Measurements from ENCODE around the gene MPI.

MPI gene

DNA sequence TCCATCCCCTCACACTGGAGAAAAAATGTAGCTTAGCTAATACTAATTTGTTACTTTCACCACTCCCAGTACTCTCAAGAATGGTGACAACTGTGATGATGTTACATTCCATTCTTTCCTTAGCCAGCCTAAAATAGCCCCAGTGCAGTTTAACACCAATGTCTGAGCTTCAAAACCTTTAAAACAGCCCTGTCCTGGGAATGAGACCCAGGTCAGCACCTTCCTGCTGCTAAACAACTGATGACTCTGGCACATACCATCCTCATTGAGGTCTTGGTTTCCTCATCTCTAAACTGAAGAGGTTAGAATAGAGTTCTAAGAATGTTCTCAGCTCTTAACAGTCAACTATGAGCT lies 20.5 kb upstream of the MPI start:
- Histone ChIP-seq H3K36me3 (ENCODE audit: insufficient read depth) (no peaks in the 10 kb centered on the region; the same call in 1 of the 2 replicates), H3K79me2 (ENCODE audit: insufficient read depth, low read depth) (peaks cover 57% of the 10 kb centered on the region; the same call in 1 of the 2 replicates), H3K27me3 (ENCODE audit: insufficient read depth, low read depth) (no peaks in the 10 kb centered on the region), H3K4me2 (no peak overlapping the region), H2AFZ (ENCODE audit: low read depth) (no peak overlapping the region), H3K4me3 (IDR thresholded peaks at IDR 0.05; ENCODE audit: insufficient read depth, low read depth, low read length) (no peak overlapping the region), H3K27ac (no peak overlapping the region), H4K20me1 (ENCODE audit: insufficient read depth) (no peaks in the 10 kb centered on the region), H3K4me1 (ENCODE audit: low read depth, poor library complexity, severe bottlenecking) (peaks cover 23% of the 10 kb centered on the region), H3K9ac (no peak overlapping the region)
- TF ChIP-seq, protein P1, sequence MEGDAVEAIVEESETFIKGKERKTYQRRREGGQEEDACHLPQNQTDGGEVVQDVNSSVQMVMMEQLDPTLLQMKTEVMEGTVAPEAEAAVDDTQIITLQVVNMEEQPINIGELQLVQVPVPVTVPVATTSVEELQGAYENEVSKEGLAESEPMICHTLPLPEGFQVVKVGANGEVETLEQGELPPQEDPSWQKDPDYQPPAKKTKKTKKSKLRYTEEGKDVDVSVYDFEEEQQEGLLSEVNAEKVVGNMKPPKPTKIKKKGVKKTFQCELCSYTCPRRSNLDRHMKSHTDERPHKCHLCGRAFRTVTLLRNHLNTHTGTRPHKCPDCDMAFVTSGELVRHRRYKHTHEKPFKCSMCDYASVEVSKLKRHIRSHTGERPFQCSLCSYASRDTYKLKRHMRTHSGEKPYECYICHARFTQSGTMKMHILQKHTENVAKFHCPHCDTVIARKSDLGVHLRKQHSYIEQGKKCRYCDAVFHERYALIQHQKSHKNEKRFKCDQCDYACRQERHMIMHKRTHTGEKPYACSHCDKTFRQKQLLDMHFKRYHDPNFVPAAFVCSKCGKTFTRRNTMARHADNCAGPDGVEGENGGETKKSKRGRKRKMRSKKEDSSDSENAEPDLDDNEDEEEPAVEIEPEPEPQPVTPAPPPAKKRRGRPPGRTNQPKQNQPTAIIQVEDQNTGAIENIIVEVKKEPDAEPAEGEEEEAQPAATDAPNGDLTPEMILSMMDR (conservative IDR thresholded peaks at IDR 0.05; ENCODE audit: low read depth, low read length): no peak

DNA sequence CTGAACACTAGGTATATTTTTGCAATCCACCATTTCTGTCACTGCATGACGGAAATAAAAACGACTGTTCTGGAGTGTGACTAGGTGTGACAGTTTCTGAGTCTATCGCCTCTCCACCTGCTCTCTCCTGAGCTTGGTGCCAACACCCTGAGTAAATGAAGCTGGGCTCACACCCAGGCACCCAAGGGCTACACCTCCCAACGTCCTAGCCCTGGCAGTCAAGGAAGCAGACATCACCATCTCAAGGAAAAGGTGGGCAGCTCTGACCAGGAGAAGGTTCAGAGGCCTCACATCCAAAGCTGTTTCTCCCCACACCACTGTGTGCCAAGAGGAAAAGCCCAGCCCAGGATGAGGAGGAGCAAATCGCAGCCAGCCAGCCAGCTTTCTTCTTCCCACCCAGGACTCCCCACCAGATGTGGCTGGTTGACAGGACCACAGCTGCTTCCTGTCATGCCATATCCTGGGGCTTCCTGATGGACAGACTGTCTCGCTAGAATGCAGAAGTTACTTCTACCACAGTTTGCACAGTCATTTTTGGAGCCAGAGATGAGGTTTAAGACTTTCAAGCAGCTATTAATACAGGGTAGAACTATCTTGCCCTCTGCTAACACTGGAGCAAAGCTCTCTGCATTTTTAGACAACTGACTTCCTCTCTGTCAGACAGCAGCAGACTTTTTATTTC lies 20.0 kb upstream of the MPI start:
- H2AFZ ChIP-seq (ENCODE audit: low read depth): no peak overlapping the region
- no peak overlapping the region; the same call in 1 of the 2 replicates for H3K4me2 ChIP-seq
- no peak overlapping the region for H3K27ac ChIP-seq
- H3K27me3 ChIP-seq (ENCODE audit: insufficient read depth, low read depth): no peaks in the 10 kb centered on the region
- H3K4me1 ChIP-seq (ENCODE audit: low read depth, poor library complexity, severe bottlenecking): peaks cover 23% of the 10 kb centered on the region
- TF ChIP-seq, protein P1 (conservative IDR thresholded peaks at IDR 0.05; ENCODE audit: low read depth, low read length): no peak
- no peaks in the 10 kb centered on the region for H4K20me1 ChIP-seq (ENCODE audit: insufficient read depth)
- no peaks in the 10 kb centered on the region; the same call in 1 of the 2 replicates for H3K36me3 ChIP-seq (ENCODE audit: insufficient read depth)
- H3K79me2 ChIP-seq (ENCODE audit: insufficient read depth, low read depth): peaks cover 57% of the 10 kb centered on the region; the same call in 1 of the 2 replicates
- no peak overlapping the region for H3K4me3 ChIP-seq (IDR thresholded peaks at IDR 0.05; ENCODE audit: insufficient read depth, low read depth, low read length)
- no peak overlapping the region for H3K9ac ChIP-seq

DNA sequence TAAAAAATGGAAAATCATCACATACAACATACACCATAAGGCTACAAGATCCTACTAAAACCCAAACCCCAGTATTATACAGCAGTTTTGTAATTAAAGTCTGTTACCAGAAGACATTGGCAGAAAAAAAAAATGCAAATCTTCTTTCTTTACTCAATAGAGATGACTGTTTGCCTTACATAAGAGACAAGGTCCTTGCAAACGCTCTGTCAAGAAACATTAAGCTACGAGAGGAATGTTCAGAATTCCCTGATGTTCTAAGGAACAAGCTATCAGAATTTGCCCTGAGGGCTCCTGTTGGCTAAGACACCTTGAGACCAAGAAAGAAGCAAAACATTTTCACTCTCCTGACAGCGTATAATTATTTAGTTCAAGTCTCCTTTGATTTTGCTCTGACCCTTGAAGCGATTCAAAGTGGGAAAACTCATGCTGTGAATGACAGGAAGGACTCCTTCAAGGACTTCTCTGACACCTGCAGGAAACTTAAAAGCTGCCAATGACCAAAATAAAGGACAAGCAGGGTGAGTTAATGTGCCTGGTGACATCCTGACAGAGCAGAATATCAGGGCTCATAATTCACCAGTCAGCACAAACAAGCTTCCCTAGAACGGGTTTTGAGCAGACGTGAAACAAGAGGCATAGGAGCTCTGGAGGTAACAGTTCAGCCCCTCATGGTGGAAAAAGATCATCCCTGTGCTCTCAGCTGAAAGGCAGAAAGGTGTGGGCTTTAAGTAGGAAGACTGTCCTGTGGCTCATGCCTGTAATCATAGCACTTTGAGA lies 19.2 kb upstream of the MPI start:
- Histone ChIP-seq H3K79me2 (ENCODE audit: insufficient read depth, low read depth) (peaks cover 57% of the 10 kb centered on the region; the same call in 1 of the 2 replicates), H3K4me2 (no peak overlapping the region; the same call in 1 of the 2 replicates), H3K9ac (no peak overlapping the region), H4K20me1 (ENCODE audit: insufficient read depth) (no peaks in the 10 kb centered on the region), H2AFZ (ENCODE audit: low read depth) (no peak overlapping the region), H3K27ac (no peak overlapping the region), H3K27me3 (ENCODE audit: insufficient read depth, low read depth) (no peaks in the 10 kb centered on the region), H3K4me1 (ENCODE audit: low read depth, poor library complexity, severe bottlenecking) (peaks cover 23% of the 10 kb centered on the region), H3K4me3 (IDR thresholded peaks at IDR 0.05; ENCODE audit: insufficient read depth, low read depth, low read length) (no peak overlapping the region), H3K36me3 (ENCODE audit: insufficient read depth) (no peaks in the 10 kb centered on the region; the same call in 1 of the 2 replicates)
- TF ChIP-seq, protein P1 (conservative IDR thresholded peaks at IDR 0.05; ENCODE audit: low read depth, low read length): no peak

DNA sequence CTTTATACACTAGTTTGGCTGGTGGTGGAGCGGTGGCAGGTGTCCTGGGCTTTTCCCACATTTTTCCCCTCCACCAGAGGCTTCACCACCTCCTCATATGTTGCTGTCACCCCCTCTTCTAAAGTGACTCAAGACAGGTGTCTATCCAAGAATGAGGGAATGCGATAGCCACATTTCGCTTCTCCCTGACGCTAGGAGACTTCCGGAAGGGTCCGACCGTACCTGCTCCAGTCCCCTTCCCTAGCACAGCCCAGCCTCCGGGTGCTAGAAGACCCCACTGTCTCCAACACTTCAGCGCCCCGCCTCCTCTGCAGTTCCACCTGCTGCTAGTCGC lies 17.2 kb upstream of the MPI start:
- Histone ChIP-seq H3K79me2 (ENCODE audit: insufficient read depth, low read depth) (peaks cover 49% of the 10 kb centered on the region; the same call in 1 of the 2 replicates), H3K36me3 (ENCODE audit: insufficient read depth) (no peaks in the 10 kb centered on the region; the same call in 1 of the 2 replicates), H3K27me3 (ENCODE audit: insufficient read depth, low read depth) (no peaks in the 10 kb centered on the region), H2AFZ (ENCODE audit: low read depth) (peak overlapping the region; percentile 97; the same call in 1 of the 2 replicates), H3K27ac (peak overlapping the region; percentile 61), H3K4me2 (peak overlapping the region; percentile 94), H3K4me1 (ENCODE audit: low read depth, poor library complexity, severe bottlenecking) (peaks cover 23% of the 10 kb centered on the region), H4K20me1 (ENCODE audit: insufficient read depth) (no peaks in the 10 kb centered on the region), H3K4me3 (IDR thresholded peaks at IDR 0.05; ENCODE audit: insufficient read depth, low read depth, low read length) (no peak overlapping the region), H3K9ac (peak overlapping the region; percentile 82)
- TF ChIP-seq, protein P1 (conservative IDR thresholded peaks at IDR 0.05; ENCODE audit: low read depth, low read length): no peak
